22Rv1 (cell line): Measurements from ENCODE around the gene CSTB.

Experiments used
- ZFX ChIP-seq: fragments of 450-650 bp; IDR thresholded peaks from 2 replicates; pipeline ENCODE4 v1.6.1; 2017; ENCODE audit warnings: antibody characterized with exemption, borderline replicate concordance
- TF ChIP-seq, protein P1 (sequence below): fragments of 450-650 bp; IDR thresholded peaks from 2 replicates; pipeline ENCODE4 v1.5.1; 2017; ENCODE audit warnings: mild to moderate bottlenecking

DNA sequence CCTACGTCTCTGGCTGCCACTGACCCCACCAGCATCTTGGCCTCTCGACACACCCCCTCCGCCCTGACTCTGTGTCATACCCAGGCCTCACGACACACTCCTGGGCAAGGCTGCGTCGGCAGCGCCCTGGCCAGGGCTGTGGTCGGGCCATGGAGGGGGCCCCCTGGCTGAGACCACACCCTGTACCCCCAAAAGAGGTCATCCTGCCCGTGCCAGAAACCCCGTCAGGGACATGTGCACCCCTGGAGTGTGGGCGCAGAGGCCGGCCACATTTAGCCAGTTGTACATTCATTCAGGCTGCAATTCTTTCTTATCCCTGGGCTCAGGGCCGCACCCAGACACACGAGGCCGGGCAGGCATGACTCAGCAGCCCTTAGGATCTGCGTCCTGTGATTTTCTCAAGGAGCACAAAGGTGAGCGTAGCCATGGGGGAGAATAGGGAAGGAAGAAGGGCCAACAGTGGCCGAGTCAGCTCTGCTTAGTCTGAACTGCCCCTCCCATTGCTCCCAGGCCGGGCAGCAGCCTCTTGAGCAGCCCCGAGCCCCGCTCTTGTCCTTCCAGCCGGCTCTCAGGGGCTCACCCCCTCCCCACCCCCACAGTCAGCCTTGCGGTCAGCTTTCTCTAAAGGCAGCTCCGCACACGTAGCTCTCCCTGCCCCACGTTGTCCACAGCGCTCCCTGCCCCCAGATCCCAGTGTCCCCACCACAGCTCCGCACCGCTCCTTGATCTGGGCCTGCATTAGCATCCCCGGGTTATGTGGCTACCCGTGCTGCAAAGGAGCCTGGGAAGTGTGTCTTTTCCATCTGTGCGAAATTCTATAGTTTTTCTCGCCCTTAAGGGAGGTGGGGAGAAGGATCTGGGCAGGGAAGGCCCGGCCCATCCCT is 7.9 kb downstream of the CSTB start:
- TF ChIP-seq, protein P1, sequence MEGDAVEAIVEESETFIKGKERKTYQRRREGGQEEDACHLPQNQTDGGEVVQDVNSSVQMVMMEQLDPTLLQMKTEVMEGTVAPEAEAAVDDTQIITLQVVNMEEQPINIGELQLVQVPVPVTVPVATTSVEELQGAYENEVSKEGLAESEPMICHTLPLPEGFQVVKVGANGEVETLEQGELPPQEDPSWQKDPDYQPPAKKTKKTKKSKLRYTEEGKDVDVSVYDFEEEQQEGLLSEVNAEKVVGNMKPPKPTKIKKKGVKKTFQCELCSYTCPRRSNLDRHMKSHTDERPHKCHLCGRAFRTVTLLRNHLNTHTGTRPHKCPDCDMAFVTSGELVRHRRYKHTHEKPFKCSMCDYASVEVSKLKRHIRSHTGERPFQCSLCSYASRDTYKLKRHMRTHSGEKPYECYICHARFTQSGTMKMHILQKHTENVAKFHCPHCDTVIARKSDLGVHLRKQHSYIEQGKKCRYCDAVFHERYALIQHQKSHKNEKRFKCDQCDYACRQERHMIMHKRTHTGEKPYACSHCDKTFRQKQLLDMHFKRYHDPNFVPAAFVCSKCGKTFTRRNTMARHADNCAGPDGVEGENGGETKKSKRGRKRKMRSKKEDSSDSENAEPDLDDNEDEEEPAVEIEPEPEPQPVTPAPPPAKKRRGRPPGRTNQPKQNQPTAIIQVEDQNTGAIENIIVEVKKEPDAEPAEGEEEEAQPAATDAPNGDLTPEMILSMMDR, result no peak
- TF ChIP-seq ZFX, result no peak
